RWPE2 (cell line): ENCODE results near the gene CACNA2D1.
A peak's percentile ranks its signal among the peaks of the same experiment; 100 is the strongest.

Source experiments
- ATAC-seq: fragments of 200-7000 bp; cut with Tn5 transposase; 3 replicates; pipeline ENCODE4 v1.9.1; 2021; ENCODE audit warnings: low read depth
- DNase-seq: peaks from one replicate; pipeline ENCODE4 v3.0.0-alpha.2; 2020; ENCODE audit warnings: low spot score
- H3K27ac ChIP-seq: fragments of 450-650 bp; 2 replicates; pipeline ENCODE4 v1.5.1; 2017; ENCODE audit warnings: mild to moderate bottlenecking; ENCODE audit not compliant: poor library complexity, severe bottlenecking
- H3K27me3 ChIP-seq: fragments of 250-450 bp; sonication (Bioruptor Pico); 2 replicates; pipeline ENCODE4 v1.5.1; 2021; ENCODE audit warnings: mild to moderate bottlenecking, moderate library complexity; ENCODE audit not compliant: insufficient read depth, poor library complexity, severe bottlenecking
- H3K36me3 ChIP-seq: fragments of 250-450 bp; sonication (Bioruptor Pico); 2 replicates; pipeline ENCODE4 v1.5.1; 2020; ENCODE audit warnings: low read depth, mild to moderate bottlenecking, moderate library complexity
- H3K4me1 ChIP-seq: fragments of 250-450 bp; sonication (Bioruptor Pico); 2 replicates; pipeline ENCODE4 v1.5.1; 2021; ENCODE audit warnings: mild to moderate bottlenecking, moderate library complexity; ENCODE audit not compliant: insufficient read depth, poor library complexity, severe bottlenecking
- H3K4me3 ChIP-seq: fragments of 250-450 bp; sonication (Bioruptor Pico); 2 replicates; pipeline ENCODE4 v1.5.1; 2021; ENCODE audit warnings: mild to moderate bottlenecking, moderate library complexity; ENCODE audit not compliant: severe bottlenecking
- H3K9me3 ChIP-seq: fragments of 250-450 bp; sonication (Bioruptor Pico); 2 replicates; pipeline ENCODE4 v1.5.1; 2021; ENCODE audit warnings: mild to moderate bottlenecking, moderate library complexity; ENCODE audit not compliant: severe bottlenecking
- CTCF ChIP-seq: fragments of 450-650 bp; IDR thresholded peaks from one replicate; pipeline ENCODE4 v1.5.1; 2017; ENCODE audit warnings: mild to moderate bottlenecking, moderate library complexity; ENCODE audit not compliant: poor library complexity, severe bottlenecking

CACNA2D1 gene

GRCh38 chr7:82443547-82444219, at the start of gene CACNA2D1:
Gene CACNA2D1, minus strand, starts transcription at chr7:82443777.
- Histone ChIP-seq H3K4me3 (peak within 1 kb of the TSS; percentile 31), H3K36me3 (no peaks in the 10 kb centered on the region), H3K27me3 (peaks cover 78% of the 10 kb centered on the region), H3K9me3 (no peaks in the 10 kb centered on the region), H3K27ac (no peak within 1 kb of the TSS), H3K4me1 (no peaks in the 10 kb centered on the region)
- DNase-seq (no peak), ATAC-seq (peak; percentile 74)
- TF ChIP-seq CTCF, result no peak

- TF ChIP-seq CTCF, result peak; percentile 72
- Histone ChIP-seq H3K36me3 (no peaks in the 10 kb centered on the region), H3K27me3 (no peaks in the 10 kb centered on the region), H3K4me1 (no peaks in the 10 kb centered on the region), H3K4me3 (no peak overlapping the region), H3K9me3 (no peaks in the 10 kb centered on the region), H3K27ac (no peak overlapping the region)
- ATAC-seq, result no peak
- no peak for DNase-seq
These were observed 38.0 kb upstream of the CACNA2D1 start for GRCh38 chr7:82481499-82482097.

GRCh38 chr7:82477733-82478515, 34.3 kb upstream of the CACNA2D1 start:
- no peak for DNase-seq
- ATAC-seq, result no peak
- Histone ChIP-seq H3K4me1 (no peaks in the 10 kb centered on the region), H3K36me3 (no peaks in the 10 kb centered on the region), H3K27me3 (no peaks in the 10 kb centered on the region), H3K9me3 (no peaks in the 10 kb centered on the region), H3K27ac (no peak overlapping the region), H3K4me3 (no peak overlapping the region)
- TF ChIP-seq CTCF, result no peak

GRCh38 chr7:82472966-82473365, 29.4 kb upstream of the CACNA2D1 start:
- DNase-seq (no peak), ATAC-seq (no peak)
- no peak for TF ChIP-seq CTCF
- H3K36me3 ChIP-seq, result no peaks in the 10 kb centered on the region
- no peak overlapping the region for H3K4me3 ChIP-seq
- no peaks in the 10 kb centered on the region for H3K4me1 ChIP-seq
- H3K9me3 ChIP-seq, result no peaks in the 10 kb centered on the region
- H3K27me3 ChIP-seq, result peaks cover 1% of the 10 kb centered on the region
- no peak overlapping the region for H3K27ac ChIP-seq
